HepG2 (cell line): ENCODE data around the gene SLC15A3. TPM values are rescaled to one million over a fixed set of nuclear protein-coding genes. Genes with fewer than 3 reads are reported as not detected.

ENCODE experiments used
- ATAC-seq: fragments of 200-7000 bp; cut with Tn5 transposase; 3 replicates; pipeline ENCODE4 v1.9.1; 2020; ENCODE audit warnings: mild to moderate bottlenecking, moderate library complexity
- BruUV-seq: library from RNA; stranded (reverse); fragments of 400-500 nt; replicated peaks from 2 replicates; lab custom pipeline; 2021; lab: Mats Ljungman, UMichigan
- CTCF ChIA-PET: fragments of 300-600 bp; formaldehyde crosslinking; extraction: SDS; loops from one replicate; lab custom pipeline; 2021; ENCODE audit warnings: low total read pairs, inconsistent platforms, low intra/inter-chr PET ratio; lab: Yijun Ruan, JAX
- POLR2A ChIA-PET: fragments of 350-600 bp; sonication (Branson Sonifier 250); formaldehyde crosslinking; loops from one replicate; lab custom pipeline; 2020; ENCODE audit warnings: antibody characterized with exemption, inconsistent platforms; lab: Yijun Ruan, JAX
- DNase-seq: peaks from one replicate; pipeline ENCODE4 v3.0.0-alpha.2; 2015; ENCODE audit warnings: low spot score
- FAIRE-seq: peaks from 3 replicates; lab custom pipeline; 2011; peaks lifted over from hg19 to GRCh38; lab: Jason Lieb, UNC
- H2AFZ ChIP-seq: one replicate; pipeline ENCODE4 v1.6.1; 2011; ENCODE audit warnings: low read length, inconsistent platforms
- H3K27ac ChIP-seq: fragments of 300-600 bp; 3 replicates; pipeline ENCODE4 v1.8.0; 2011; ENCODE audit warnings: mixed run types, mild to moderate bottlenecking, mixed read lengths, low read length, inconsistent platforms; ENCODE audit not compliant: insufficient read depth; ENCODE audit errors: extremely low read length
- H3K27me3 ChIP-seq, 2 experiments: fragments of 200-600 bp in 1 of 2; 2 replicates in 1 of 2; 3 replicates in 1 of 2; pipeline versions ENCODE4 v1.6.0 to v1.8.0; 2011; ENCODE audit warnings: low read length in 2 of 2, mild to moderate bottlenecking in 2 of 2, moderate library complexity in 2 of 2, inconsistent platforms in 1 of 2; ENCODE audit not compliant: insufficient read depth in 2 of 2, control insufficient read depth in 1 of 2
- H3K36me3 ChIP-seq, 2 experiments: fragments of 200-600 bp in 1 of 2; replicated peaks in 1 of 2; 2 replicates in 1 of 2; 3 replicates in 1 of 2; pipeline versions ENCODE4 v1.5.1 to v1.8.0; 2011; ENCODE audit warnings: low read length in 2 of 2, inconsistent platforms in 1 of 2; ENCODE audit not compliant: insufficient read depth in 2 of 2, control insufficient read depth in 1 of 2
- H3K4me1 ChIP-seq: 2 replicates; pipeline ENCODE4 v1.5.1; 2012; ENCODE audit warnings: low read length, inconsistent platforms; ENCODE audit not compliant: insufficient read depth
- H3K4me2 ChIP-seq: 2 replicates; pipeline ENCODE4 v1.6.0; 2011; ENCODE audit warnings: low read depth, low read length, inconsistent platforms
- H3K4me3 ChIP-seq, 3 experiments: fragments of 200-600 bp in 1 of 3; sonication (generic), shearing (Covaris generic) in 1 of 3; replicated peaks in 1 of 3; 2 replicates each; pipeline ENCODE4 v1.5.1; 2011 to 2016; ENCODE audit warnings: low read length in 3 of 3, inconsistent platforms in 2 of 3, low read depth in 2 of 3, mild to moderate bottlenecking in 2 of 3, control low read depth in 1 of 3, mixed read lengths in 1 of 3; ENCODE audit not compliant: insufficient read depth in 1 of 3
- H3K79me2 ChIP-seq: one replicate; pipeline ENCODE4 v1.6.1; 2011; ENCODE audit warnings: low read length, inconsistent platforms; ENCODE audit not compliant: insufficient read depth
- H3K9ac ChIP-seq: 2 replicates; pipeline ENCODE4 v1.6.0; 2011; ENCODE audit warnings: mild to moderate bottlenecking, low read depth, low read length, inconsistent platforms; ENCODE audit not compliant: insufficient read depth
- H3K9me3 ChIP-seq: 2 replicates; pipeline ENCODE4 v1.5.1; 2012; ENCODE audit warnings: mild to moderate bottlenecking, low read length
- H4K20me1 ChIP-seq: 2 replicates; pipeline ENCODE4 v1.6.0; 2011; ENCODE audit warnings: inconsistent platforms, mild to moderate bottlenecking, low read length, moderate library complexity; ENCODE audit not compliant: insufficient read depth
- ATF4 ChIP-seq, 2 experiments: fragments of 450-650 bp in 1 of 2; sonication (generic) in 1 of 2; formaldehyde crosslinking; IDR thresholded peaks; 2 replicates each; pipeline versions ENCODE4 v1.5.0 to v1.8.0; 2020 to 2022; ENCODE audit warnings: mild to moderate bottlenecking in 1 of 2, missing genetic modification reagents in 1 of 2
- ATF7-NPFF ChIP-seq: sonication (generic); formaldehyde crosslinking; IDR thresholded peaks from 2 replicates; pipeline ENCODE4 v1.8.1; 2023; ENCODE audit warnings: mild to moderate bottlenecking, low read depth, missing genetic modification reagents, moderate library complexity
- DMAP1 ChIP-seq: IDR thresholded peaks from 2 replicates; pipeline ENCODE4 v1.6.1; 2016
- MXD3 ChIP-seq: IDR thresholded peaks from 2 replicates; pipeline ENCODE4 v1.6.1; 2016; ENCODE audit warnings: mild to moderate bottlenecking, missing biosample characterization, missing genetic modification reagents
- ZMAT3 ChIP-seq: sonication (generic); formaldehyde crosslinking; conservative IDR thresholded peaks from 2 replicates; pipeline ENCODE4 v1.7.0; 2021; ENCODE audit warnings: missing genetic modification reagents
- ZNF441 ChIP-seq: sonication (generic); formaldehyde crosslinking; IDR thresholded peaks from 2 replicates; pipeline ENCODE4 v1.7.0; 2021; ENCODE audit warnings: missing genetic modification reagents, borderline replicate concordance
- WGBS: methylation state at CpG from one replicate; pipeline ENCODE4 v1.1.6; 2017; ENCODE audit warnings: low lambda C conversion rate; 5-methylcytosine and 5-hydroxymethylcytosine counted together
- in situ Hi-C: cut with HindIII; loops from 2 replicates; pipeline ENCODE4 v1.10.0; 2017; ENCODE audit warnings: low pct_unique_long_range_greater_than_20kb; ENCODE audit not compliant: extremely low pct_ligation_motif_present
- intact Hi-C: fragments of 100-400 bp; cut with micrococcal nuclease; formaldehyde crosslinking; loops from one replicate; pipeline ENCODE4 v1.10.0; 2022; ENCODE audit not compliant: unreplicated experiment
- polyA plus RNA-seq, 8 experiments: library from polyadenylated mRNA; depleted of rRNA in 3 of 8; stranded (reverse) in 7 of 8; unstranded in 1 of 8; fragments of >200 nt; fragmentation: Illumina TruSeq in 4 of 8; extraction: Trizol in 4 of 8; gene quantifications; 2 replicates each; pipeline versions ENCODE4 v1.2.1 to v1.2.3, GENCODE V29; 2011 to 2016; ENCODE audit warnings: low read depth in 4 of 8, missing spikeins in 1 of 8, mixed read lengths in 1 of 8; ENCODE audit not compliant: insufficient read depth in 1 of 8
- total RNA-seq, 5 experiments: library from RNA; depleted of rRNA; stranded (reverse); fragments of >200 nt; fragmentation: Illumina TruSeq; extraction: Trizol; gene quantifications; 2 replicates each; pipeline ENCODE4 v1.2.3, GENCODE V29; 2016; ENCODE audit warnings: low read depth in 1 of 5
- TF ChIP-seq, protein P1 (sequence below): sonication (generic); formaldehyde crosslinking; conservative IDR thresholded peaks from 2 replicates; pipeline ENCODE4 v1.8.1; 2023; ENCODE audit warnings: missing genetic modification reagents
- TF ChIP-seq, protein P2 (sequence below): sonication (generic); formaldehyde crosslinking; IDR thresholded peaks from 2 replicates; pipeline ENCODE4 v1.4.0; 2020; ENCODE audit warnings: missing genetic modification reagents, borderline replicate concordance

Gene SLC15A3
- total and polyA plus RNA-seq, 2 of the 13 experiments (the other 11 are each of a cell fraction or from before 2014, with no cell fraction given) = 0.45 to 0.77 TPM

DNA sequence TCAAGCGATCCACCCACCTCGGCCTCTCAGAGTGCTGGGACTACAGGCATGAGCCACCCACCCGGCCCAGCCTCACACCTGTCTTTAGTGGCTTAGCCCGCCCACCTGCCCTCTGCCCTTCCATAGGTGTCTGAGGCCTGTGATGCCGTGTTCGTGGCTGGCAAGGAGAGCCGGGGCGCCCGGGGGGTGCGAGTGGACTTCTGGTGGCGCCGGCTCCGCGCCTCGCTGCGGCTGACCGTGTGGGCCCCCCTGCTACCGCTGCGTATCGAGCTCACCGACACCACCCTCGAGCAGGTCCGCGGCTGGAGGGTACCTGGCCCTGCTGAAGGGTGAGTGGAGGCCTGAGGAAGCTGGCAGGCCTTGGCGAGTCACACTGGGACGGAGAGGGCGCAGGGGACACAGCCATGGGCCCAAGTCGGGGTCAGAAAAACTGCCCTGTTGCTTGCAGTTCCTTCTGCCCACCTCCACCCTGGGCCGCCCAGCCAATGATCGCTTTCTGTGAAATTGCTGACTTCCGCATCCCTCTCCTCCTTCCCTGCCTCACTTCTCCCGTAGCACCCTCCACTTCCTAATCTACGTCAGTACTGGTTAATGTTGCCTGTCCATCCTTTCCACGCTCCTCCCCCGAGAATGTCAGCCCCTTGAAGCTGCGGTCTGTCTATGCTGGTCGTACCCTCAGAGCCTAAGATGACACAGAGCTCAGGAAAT lies 18.4 kb downstream of the SLC15A3 start:
- peaks cover 10% of the 10 kb centered on the region for H3K4me1 ChIP-seq
- H3K4me3 ChIP-seq = no peak overlapping the region
- ChIA-PET CTCF (no interaction called here), POLR2A (no interaction called here)
- WGBS = 96% methylated on average over 35 of the region's 37 CpGs
- DNase-seq (no peak), ATAC-seq (no peak), FAIRE-seq (no peak)
- H3K79me2 ChIP-seq = no peaks in the 10 kb centered on the region
- in situ Hi-C loops (no loop called here), intact Hi-C loops (no loop called here)
- no peak overlapping the region for H3K27ac ChIP-seq
- H4K20me1 ChIP-seq = no peaks in the 10 kb centered on the region
- H3K27me3 ChIP-seq = no peaks in the 10 kb centered on the region
- H3K4me2 ChIP-seq = no peak overlapping the region
- H3K36me3 ChIP-seq = peaks cover 2 to 3% of the 10 kb centered on the region in 2 experiments; a peak in 3 of 5 replicates
- H3K9me3 ChIP-seq = no peaks in the 10 kb centered on the region
- TF ChIP-seq ZNF441 (CRISPR knock-in tag) (no peak), ZMAT3 (CRISPR knock-in tag) (no peak), DMAP1 (CRISPR knock-in tag) (no peak), ATF7-NPFF (CRISPR knock-in tag) (no peak), MXD3 (CRISPR knock-in tag) (no peak), ATF4 (CRISPR knock-in tag; IDR thresholded peaks at IDR 0.05) (no peak)
- TF ChIP-seq, protein P1, sequence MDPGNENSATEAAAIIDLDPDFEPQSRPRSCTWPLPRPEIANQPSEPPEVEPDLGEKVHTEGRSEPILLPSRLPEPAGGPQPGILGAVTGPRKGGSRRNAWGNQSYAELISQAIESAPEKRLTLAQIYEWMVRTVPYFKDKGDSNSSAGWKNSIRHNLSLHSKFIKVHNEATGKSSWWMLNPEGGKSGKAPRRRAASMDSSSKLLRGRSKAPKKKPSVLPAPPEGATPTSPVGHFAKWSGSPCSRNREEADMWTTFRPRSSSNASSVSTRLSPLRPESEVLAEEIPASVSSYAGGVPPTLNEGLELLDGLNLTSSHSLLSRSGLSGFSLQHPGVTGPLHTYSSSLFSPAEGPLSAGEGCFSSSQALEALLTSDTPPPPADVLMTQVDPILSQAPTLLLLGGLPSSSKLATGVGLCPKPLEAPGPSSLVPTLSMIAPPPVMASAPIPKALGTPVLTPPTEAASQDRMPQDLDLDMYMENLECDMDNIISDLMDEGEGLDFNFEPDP (CRISPR knock-in tag) = no peak
- TF ChIP-seq, protein P2, sequence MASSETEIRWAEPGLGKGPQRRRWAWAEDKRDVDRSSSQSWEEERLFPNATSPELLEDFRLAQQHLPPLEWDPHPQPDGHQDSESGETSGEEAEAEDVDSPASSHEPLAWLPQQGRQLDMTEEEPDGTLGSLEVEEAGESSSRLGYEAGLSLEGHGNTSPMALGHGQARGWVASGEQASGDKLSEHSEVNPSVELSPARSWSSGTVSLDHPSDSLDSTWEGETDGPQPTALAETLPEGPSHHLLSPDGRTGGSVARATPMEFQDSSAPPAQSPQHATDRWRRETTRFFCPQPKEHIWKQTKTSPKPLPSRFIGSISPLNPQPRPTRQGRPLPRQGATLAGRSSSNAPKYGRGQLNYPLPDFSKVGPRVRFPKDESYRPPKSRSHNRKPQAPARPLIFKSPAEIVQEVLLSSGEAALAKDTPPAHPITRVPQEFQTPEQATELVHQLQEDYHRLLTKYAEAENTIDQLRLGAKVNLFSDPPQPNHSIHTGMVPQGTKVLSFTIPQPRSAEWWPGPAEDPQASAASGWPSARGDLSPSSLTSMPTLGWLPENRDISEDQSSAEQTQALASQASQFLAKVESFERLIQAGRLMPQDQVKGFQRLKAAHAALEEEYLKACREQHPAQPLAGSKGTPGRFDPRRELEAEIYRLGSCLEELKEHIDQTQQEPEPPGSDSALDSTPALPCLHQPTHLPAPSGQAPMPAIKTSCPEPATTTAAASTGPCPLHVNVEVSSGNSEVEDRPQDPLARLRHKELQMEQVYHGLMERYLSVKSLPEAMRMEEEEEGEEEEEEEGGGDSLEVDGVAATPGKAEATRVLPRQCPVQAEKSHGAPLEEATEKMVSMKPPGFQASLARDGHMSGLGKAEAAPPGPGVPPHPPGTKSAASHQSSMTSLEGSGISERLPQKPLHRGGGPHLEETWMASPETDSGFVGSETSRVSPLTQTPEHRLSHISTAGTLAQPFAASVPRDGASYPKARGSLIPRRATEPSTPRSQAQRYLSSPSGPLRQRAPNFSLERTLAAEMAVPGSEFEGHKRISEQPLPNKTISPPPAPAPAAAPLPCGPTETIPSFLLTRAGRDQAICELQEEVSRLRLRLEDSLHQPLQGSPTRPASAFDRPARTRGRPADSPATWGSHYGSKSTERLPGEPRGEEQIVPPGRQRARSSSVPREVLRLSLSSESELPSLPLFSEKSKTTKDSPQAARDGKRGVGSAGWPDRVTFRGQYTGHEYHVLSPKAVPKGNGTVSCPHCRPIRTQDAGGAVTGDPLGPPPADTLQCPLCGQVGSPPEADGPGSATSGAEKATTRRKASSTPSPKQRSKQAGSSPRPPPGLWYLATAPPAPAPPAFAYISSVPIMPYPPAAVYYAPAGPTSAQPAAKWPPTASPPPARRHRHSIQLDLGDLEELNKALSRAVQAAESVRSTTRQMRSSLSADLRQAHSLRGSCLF (CRISPR knock-in tag) = no peak
- no TSS peak for BruUV-seq
- no peak overlapping the region for H2AFZ ChIP-seq
- no peak overlapping the region for H3K9ac ChIP-seq
